Left kidney (tissue), 2 donors: ENCODE data around the gene TUBB2A. TPM values are rescaled to one million over a fixed set of nuclear protein-coding genes. Genes with fewer than 3 reads are reported as not detected.

Source experiments
- DNase-seq: peaks from one replicate; pipeline ENCODE4 v3.0.0-alpha.2; 2013
- polyA plus RNA-seq: library from polyadenylated mRNA; unstranded; fragments of 120-200 nt; gene quantifications from one replicate; pipeline ENCODE4 v1.2.1, GENCODE V29; 2013; ENCODE audit not compliant: insufficient read length

Gene TUBB2A
- polyA plus RNA-seq, 1 donor: 45.8 TPM

GRCh38 chr6:3122823-3123182, 34.5 kb downstream of the TUBB2A start:
- no peak for DNase-seq

- DNase-seq: no peak
Measured at GRCh38 chr6:3120765-3121089, 36.6 kb downstream of the TUBB2A start.

- DNase-seq: peak; percentile 40
Measured at GRCh38 chr6:3119040-3119723, 38.2 kb downstream of the TUBB2A start.

GRCh38 chr6:3118353-3119039, 38.8 kb downstream of the TUBB2A start, which contains the start of gene BPHL:
Gene BPHL, plus strand, starts transcription at chr6:3118711. Its CDS starts 30 bp downstream, at chr6:3118741.
- DNase-seq: peak; percentile 93

- DNase-seq: no peak
Measured at GRCh38 chr6:3117912-3118352, 39.4 kb downstream of the TUBB2A start.

GRCh38 chr6:3114377-3114776, 43.0 kb downstream of the TUBB2A start:
- no peak for DNase-seq

GRCh38 chr6:3109761-3110160, 47.6 kb downstream of the TUBB2A start:
- no peak for DNase-seq

GRCh38 chr6:3108746-3109414, 48.5 kb downstream of the TUBB2A start:
- DNase-seq: no peak

Other genes starting within 250 kb of the TUBB2A start
- 89.2 TPM for gene SERPINB6, start 186.0 kb downstream of the TUBB2A start, polyA plus RNA-seq
- 67.3 TPM for gene NQO2, start 157.7 kb downstream of the TUBB2A start, polyA plus RNA-seq
- 31.3 TPM for gene RIPK1, start 89.0 kb downstream of the TUBB2A start, polyA plus RNA-seq
- gene BPHL, start 38.8 kb downstream of the TUBB2A start, polyA plus RNA-seq: 62.1 TPM
- gene TUBB2B, start 70.1 kb upstream of the TUBB2A start, polyA plus RNA-seq: 104 TPM
- gene PSMG4, start 101.4 kb upstream of the TUBB2A start, polyA plus RNA-seq: 21.7 TPM